ENCODE data around the gene ADA.
"Not testable (repeated sequence)": the region's sequence is repeated elsewhere in the genome, so short reads cannot be mapped to it uniquely, and the experiment has no call there.

Gene ADA

DNA sequence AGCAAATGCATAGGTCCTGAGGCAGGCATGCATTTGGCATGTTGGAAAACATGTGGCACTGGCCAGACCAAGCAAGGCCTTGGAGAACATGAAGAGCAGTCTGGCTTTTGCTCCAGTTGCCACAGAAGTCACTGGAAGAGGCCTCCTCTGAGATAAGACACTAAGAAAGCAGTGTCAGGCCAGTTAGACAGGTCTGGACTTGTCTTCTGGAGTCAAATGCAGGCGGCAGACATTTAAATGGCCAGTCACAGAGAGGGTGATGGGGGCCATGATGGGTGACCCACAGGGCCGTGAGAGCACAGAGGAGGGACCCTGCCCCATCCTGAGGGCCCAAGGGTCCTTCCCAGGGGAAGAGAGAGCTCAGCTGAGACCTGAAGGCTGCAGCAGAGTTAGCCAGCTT is 26.7 kb upstream of the ADA start:
- no peak for DNase-seq

DNA sequence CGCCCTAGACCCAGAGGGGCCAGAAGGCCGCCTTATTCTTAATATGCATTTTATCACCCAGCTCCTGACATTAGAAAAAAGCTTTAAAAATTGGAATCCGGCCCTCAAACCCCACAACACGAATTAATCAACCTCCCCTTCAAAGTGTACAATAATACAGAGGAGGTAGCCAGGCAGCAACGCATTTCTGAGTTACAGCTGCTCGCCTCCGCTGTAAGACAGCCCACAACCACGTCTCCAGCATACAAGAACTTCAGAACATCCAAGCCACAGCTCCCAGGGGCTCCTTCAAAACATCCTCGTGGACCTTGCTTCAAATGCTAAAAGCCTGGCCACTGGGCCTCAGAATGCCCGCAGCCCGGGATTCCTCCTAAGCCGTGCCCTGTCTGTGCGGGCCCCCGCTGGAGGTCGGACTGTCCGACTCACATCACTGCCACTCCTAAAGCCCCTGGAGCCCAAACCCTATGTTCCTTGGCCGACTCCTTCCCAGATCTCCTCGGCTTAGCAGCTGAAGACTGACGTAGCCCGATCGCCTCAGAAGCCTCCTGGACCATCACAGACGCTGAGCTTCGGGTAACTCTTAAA is 20.9 kb upstream of the ADA start:
- DNase-seq: not testable (repeated sequence)

DNA sequence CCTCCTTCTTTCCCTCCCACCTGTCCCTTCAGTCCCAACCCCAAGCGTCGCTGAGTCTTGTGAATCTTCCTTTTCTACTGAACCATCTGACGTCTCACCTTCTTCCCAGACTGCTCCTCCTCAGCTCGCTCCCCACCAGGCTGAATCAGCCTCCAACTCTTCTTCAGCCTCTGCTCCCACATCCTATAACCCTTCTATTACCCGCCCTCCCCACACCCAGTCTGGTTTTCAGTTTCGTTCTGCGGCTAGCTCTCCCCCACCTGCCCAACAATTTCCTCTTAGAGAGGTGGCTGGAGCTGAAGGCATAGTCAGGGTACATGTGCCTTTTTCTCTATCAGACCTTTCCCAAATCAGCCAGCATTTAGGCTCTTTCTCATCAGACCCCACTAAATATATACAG is 20.0 kb upstream of the ADA start:
- not testable (repeated sequence) for DNase-seq

DNA sequence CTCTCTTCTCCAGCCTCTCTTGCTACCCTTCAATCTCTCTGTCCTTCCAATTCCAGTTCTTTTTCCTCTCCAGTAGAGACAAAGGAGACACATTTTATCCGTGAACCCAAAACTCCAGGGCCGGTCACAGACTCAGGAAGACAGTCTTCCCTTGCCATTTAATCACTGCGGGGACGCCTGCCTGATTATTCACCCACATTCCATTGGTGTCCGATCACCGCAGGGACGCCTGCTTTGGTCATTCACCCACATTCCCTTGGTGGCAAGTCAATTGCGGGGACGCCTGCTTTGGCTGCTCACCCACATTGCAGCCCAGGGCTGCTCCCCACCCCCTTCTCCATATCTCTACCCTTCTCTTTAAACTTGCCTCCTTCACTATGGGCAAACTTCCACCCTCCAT is 19.4 kb upstream of the ADA start:
- DNase-seq: peak; percentile 89

DNA sequence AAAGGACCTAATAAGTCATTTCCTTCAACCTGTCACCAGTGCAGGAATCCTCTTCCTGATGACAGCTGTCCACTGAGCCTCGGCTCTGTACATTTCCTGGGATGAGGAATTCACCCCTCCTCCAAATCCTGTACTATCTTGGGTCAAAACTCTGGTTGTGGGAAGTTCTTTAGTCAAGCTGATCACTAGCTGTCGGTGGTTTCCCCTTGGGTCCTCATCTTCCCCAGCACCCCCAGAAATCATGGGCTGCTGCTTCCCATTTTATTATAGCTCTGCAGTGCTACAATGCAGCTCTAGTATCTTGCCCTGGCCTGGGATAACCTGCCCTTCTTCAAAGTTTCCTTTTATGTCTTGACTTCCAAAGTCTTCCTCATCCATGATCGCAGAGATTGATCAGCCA is 14.6 kb upstream of the ADA start:
- DNase-seq: no peak

DNA sequence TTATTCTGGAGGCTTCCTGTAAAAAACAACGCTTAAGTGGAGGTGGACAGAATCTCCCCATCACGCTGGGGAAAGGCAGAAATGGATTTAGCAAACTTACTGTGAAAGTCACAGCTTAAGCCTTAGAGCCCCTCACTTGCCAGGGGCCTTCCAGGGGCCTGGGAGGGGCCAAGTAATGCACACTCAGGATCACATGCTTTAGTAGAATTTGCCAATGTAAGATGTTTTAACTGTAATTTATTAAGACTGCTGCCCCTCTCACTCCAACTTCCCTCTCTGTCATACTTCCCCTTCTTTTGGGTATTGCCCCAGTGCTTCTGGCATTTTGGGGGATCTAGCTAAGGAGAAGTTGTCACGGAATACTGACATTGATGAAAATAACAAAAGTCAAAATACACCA is 12.6 kb upstream of the ADA start:
- DNase-seq: no peak

DNA sequence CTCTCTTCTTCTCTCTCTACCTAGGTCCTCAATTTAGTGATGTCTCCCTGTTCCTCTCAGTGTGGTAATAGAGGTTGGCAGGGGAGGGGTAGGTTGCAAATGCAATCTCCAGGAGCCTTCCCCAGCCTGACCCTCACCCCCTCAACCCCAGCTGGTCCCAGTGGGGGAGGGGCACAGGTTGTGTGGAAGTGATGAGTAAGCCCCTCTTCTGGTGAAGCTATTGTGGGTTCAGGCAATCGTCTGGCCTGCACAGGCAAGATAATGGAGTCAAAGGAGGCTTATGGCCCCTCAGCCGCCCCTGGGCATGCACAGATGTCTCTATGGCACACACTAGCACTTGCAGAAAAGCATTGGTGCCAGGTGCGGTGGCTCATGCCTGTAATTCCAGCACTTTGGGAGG is 10.8 kb upstream of the ADA start:
- DNase-seq: no peak

DNA sequence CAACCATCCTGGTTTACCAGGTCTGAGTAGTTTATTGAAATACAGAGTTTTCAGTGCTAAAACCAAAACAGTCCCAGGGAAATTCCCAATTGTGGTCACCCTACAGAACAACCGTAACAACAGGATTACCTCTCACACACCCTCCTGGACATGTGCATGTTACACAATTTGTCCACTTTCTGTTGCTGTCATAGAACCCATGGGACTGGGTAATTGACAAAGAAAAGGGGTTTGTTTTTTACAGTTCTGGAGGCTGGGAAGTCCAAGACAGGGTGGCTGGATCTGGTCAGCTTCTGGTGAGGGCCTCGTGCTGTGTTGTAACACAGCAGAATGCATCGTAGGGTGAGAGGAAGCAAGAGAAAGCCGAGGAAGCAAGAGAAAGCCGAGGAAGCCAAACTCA is 9.1 kb upstream of the ADA start:
- no peak for DNase-seq

DNA sequence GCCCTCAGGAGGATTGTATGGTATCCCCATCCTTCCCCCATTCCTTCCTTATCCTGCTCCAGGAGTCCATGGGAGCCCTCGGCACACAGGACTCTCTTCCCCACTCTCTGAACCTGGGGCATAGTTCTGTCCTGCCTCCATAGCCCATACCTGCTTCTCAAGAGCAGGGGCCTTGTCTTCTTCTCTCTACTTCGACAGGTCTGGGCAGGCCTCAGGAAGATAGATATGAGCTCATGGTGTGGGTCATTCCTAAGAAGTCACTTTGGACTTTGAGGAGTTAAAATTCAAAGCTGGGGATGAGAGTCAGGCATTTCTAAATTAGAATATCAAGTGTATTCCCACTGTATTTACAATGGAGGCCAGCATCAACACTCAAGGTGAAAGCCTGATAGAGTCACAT is 8.4 kb upstream of the ADA start:
- no peak for DNase-seq

DNA sequence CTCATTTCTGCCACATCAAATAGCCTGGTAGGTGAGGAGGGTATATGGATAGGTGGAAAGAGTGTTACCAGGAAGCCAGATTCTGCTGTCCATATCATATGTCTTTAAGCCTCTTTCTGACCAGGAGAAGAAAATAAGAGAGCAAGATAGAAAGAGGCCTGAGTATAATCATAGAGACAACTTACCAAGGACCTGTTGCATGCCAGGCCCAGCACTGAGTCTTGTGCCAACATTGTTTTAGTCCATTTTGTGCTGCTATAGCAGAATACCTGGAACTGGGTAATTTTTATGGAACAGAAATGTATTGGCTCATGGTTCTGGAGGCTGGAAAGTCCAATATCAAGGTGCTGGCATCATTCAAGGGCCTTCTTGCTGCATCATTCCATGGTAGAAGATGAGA is 7.3 kb upstream of the ADA start:
- DNase-seq: no peak

DNA sequence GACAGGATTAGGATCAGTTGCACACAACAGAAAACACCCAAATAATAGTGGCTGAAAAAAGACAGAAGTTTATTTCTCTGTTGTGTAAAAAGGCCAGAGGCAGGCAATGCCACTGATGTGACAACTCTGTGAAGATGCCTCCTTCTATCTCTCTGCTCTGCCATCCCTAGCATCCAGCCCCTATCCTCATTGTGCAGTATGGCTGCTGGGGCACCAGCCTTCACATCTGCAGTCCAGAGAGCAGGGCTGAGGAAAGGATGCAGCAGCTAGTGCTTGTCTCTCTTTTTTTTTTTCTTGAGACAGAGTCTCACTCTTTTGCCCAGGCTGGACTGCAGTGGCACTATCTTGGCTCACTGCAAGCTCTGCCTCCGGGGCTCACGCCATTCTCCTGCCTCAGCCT is 6.4 kb upstream of the ADA start:
- no peak for DNase-seq

DNA sequence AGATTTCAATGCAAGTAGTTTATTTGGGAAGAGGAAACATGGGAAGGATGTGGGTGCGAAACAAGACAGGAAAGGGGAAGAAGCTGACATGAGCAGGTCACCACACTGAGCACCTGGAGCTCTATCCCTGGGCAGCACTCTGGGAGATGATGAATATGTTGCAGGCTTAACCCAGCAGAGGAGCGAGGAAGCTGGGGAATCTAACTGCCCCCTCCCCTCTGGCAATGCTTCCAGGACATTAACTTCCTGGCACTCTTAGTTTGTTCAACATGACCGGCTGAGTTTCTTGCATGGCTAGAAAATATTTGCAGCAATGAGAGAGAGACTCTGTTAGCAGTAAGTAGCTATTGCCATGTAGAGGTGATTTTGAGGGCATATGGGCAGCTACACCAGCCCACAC is 4.9 kb upstream of the ADA start:
- DNase-seq: no peak

DNA sequence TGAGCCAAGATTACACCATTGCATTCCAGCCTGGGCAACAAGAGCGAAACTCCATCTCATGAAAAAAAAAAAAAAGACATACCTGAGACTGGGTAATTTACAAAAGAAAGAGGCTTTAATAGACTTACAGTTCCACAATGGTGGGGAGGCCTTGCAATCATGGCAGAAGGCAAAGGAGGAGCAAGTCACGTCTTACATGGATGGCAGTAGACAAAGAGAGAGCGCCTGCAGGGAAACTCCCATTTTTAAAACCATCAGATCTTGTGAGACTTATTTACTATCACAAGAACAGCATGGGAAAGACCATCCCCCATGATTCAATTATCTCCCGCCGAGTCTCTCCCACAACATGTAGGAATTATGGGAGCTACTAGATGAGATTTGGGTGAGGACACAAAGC is 2.7 kb upstream of the ADA start:
- not testable (repeated sequence) for DNase-seq

DNA sequence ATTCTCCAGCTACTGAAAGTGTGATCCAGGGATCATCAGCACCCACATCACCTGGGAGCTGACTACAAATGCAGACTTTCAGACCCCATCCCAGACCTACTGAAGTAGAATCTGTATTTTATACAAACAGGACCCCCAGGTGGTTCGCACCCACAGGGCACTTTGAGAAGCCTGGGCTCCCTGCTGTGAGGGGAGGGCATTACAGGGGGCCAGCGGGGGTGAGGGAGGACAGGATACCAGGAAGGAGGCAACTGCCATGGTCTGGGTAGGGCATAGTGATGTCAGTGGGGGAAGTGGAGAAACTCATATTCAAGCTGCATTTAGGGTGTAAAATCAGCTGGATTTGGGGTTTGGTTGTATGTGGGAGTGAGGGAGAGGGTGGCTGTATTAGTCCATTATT is 2.0 kb upstream of the ADA start:
- DNase-seq: no peak

DNA sequence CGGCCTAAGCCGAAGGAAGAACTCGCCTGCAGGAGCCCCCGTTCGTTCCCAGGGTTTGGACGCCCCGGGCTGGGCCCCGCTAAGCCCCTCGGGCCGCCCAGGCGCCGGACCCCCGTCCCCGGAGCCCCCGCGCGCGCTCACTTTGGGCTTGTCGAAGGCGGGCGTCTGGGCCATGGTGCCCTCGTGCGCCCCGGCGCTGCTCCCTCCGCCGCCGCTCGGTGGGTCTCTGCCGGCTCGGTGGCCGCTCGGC is 140 bp downstream of the ADA start:
- no peak for DNase-seq

DNA sequence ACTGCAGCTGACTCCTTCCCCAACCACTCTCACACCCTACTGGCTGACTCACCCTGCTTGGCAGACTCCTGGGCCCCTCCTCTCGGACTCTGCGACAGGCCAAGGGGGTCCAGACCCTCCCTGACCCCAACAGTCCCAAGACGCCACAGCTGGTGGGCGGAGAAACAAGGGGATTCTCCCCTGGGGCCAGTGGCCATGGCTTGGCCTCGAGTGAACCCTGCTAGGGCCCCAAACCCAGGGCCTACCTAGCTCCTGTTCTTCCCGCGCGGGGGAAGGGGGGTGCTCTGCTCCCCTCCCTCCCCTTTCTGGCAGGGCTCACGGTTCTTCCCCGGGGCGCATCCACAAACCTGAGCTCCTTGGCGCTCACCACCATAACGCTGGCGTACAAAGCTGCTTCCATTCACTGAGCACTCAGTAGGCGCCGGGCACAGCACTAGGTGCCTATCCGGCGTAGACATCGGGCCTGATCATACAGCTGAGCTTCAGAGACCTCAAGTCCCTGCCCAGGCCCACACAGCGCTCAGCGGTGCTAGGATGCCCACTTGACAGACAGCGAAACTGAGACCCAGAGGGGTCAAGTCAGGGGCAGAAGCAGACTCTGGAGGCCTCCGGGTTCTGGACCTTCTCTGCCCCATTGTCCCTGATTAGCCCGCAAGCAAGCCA is 597 bp downstream of the ADA start:
- DNase-seq: no peak

DNA sequence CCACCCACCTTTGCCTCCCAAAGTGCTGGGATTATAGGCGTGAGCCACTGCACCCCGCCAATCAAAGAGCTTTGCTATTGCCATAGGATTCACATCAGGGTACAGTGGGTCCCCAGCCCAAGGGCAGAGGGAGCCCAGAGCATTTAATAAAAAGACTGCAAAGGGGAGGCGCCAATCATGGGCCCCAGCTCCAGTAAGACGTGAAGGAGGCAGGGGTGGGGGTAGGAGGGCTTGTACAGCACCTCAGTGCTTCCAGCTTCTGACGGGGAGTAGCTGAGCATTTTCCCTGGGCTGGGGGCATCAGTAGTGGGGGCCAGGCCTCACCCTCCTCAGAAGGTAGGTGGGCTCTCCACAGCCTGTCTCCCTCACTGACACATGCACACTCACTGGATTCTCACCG is 1.5 kb downstream of the ADA start:
- DNase-seq: no peak

DNA sequence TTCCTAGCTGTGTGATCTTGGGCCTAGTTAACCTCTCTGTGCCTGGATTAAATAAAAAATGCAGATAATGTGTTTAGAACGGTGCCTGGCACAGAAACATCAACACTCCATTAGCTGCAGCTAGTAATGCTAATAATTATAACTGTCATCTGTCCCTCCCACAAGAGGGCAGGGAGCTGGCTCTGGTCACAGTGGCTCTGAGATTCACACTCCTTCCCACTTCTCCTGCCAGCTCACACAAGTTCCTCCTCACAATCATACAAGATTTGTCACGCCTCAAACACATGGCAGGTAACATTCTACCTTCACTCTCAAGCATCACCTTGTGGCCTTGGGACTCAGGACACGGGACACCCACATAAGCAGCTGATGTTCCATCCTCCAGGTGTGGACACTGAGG is 2.4 kb downstream of the ADA start:
- DNase-seq: no peak

DNA sequence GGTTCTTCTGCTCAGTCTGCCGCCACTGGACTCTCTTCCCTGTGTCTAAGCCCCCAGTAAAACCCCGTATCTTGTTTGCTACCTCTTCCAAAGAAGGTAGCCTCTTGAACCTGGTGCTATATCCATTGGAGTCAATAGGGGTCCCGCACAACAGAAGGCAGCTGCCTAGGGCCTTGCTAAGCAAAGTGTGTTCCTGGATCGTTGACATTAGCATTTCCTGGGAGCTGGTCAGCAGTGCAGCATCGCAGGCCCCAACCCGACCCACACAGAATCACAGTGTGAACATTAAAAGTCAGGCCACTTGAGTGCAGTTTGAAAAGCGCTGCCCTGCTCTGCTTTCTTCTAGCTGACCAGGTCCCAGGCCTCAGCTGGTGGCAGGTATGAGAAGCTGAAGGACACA is 2.9 kb downstream of the ADA start:
- no peak for DNase-seq

DNA sequence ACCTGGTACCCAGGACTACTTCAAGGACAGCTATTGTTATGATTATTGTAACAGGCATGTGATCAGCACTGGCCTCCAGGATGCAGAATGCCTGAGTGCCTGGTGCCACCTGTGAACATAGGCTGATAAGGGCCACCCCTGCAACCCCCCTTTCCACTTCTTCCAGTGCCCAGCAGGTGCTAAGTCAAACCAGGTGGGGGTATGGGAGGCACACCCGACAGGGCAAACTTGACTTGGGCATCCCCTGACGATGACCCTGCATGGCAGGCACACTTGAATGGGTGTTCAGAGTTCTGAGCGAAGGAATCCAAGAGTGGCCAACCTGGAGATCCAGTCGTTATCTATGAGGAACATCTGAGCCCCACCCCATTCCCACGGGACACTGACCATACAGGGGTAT is 3.4 kb downstream of the ADA start:
- no peak for DNase-seq

DNA sequence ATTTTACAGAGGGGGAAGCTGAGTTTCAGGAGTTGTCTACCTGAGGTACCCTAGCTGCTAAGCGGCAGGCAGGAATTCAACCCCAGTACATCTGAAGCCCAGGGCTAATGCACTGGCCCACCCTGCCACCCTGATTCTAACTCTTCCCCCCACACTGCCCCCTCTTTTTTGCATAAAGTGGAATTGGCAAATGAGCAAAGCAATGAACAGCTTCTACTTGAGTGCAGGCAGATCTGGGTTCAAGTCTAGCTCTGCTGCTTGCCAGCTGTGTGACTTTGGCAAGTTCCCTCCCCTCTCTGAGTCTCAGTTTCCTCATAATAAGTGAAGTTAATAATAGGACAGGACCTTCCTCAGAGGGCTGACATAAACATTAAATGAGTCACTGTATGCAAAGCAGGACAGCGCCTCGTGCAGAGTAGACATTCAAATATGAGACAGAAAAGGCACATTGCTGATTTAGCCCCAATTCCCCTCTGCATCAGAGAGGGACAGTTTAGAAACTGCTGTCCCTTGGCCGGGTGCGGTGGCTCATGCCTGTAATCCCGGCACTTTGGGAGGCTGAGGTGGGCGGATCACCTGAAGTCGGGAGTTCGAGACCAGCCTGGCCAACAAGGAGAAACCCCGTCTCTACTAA is 4.7 kb downstream of the ADA start:
- peak; percentile 60 for DNase-seq

DNA sequence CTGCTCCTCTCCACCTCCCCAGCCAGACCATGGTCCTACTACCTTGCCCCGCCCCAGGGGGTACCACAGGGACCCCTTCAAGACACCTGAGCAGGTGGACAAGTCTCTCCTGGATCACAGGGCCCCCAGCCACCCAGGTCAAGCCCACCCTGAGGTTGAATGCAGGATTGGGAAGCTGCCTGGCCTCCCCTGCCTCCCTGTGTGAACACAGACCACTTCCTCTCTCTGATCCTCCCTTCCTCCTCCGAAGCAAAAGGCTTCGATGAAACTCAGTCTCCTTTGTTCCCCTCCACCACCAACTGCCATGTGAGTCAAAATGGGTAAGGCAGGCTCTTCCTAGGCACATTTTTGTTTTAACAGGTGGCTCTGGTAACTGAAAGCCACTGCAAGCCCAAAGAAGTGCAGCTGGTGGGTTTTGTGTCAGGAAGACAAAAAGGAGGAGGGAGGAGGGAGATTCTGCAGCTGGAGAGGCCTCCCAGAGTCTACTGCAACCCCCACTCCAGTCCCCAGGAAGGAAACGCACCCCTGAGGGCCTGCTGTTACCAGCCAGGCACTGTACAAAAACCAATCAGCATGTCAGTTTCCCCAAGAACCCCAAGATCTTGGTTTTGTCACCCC is 5.4 kb downstream of the ADA start:
- no peak for DNase-seq

DNA sequence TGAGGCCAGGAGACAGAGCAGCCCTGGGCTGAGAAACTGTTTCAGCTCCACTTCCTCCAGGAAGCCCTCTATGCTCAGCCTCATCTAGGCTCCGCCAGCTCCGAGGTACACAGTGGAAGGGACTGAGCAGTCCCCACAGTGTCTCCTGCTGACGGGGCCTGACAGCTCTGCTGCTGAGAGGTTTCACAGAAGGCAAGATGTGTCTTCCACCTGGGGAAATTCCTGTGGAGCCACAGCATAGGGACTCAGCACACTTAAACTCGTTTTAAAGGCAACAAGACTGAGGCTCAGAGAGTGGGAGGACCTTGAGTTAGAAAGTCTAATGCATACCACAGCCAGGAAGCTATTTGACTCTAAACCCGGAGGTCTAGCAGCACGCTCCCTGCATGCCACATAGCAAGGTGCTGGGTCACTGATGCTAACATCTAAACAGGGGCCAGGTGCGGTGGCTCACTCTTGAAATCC is 6.8 kb downstream of the ADA start:
- DNase-seq: no peak

DNA sequence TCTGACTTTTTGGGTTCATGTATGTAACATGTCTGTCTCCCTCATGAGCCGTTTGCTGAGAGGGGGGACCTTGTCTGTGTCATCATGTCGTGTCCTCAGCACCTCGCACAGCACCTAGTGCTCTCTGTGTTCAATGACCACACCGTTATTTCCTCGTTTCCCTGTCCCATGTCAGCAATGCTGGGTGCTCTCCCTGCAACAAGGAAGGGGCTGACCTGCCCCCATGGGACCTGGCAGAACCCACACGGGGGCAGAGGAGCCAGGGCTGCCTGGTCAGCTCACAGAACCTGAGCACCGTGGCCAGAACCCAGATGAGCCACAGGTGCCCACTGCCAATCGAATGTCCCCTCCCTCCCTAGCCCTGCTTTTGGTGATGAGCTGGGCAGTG is 7.3 kb downstream of the ADA start:
- no peak for DNase-seq

All from EL (cell line).